Naive thymus-derived CD8-positive, alpha-beta T cell (primary cell): ENCODE data around the gene LITAF. TPM values are rescaled to one million over a fixed set of nuclear protein-coding genes. Genes with fewer than 3 reads are reported as not detected.
"Not testable (repeated sequence)": the region's sequence is repeated elsewhere in the genome, so short reads cannot be mapped to it uniquely, and the experiment has no call there.

Experiments
- ATAC-seq, 2 donors: fragments of 150-1000 bp; cut with Tn5 transposase in 1 of 2; sonication (Bioruptor Pico), chemical (Tn5 transposase) in 1 of 2; 1 replicate in 1 of 2; 2 replicates in 1 of 2; pipeline ENCODE4 v1.10.0; 2021; ENCODE audit warnings: mild to moderate bottlenecking in 2 of 2, moderate library complexity in 2 of 2
- POLR2A ChIA-PET: fragments of 350-600 bp; sonication (Branson Sonifier 250); formaldehyde crosslinking; loops from one replicate; lab custom pipeline; 2021; ENCODE audit warnings: antibody characterized with exemption; lab: Charles Lee
- DNase-seq, 10 donors: peaks; one replicate each; pipeline versions ENCODE4 v3.0.0 to v3.0.0-alpha.2; 2020 to 2022
- H3K27ac Mint-ChIP-seq, 10 donors: one replicate each; pipeline ENCODE4 v1.8.0; 2020 to 2022; ENCODE audit warnings: mild to moderate bottlenecking in 10 of 10, mixed read lengths in 10 of 10, moderate library complexity in 4 of 10, inconsistent platforms in 1 of 10
- H3K27me3 Mint-ChIP-seq, 5 donors: one replicate each; pipeline ENCODE4 v1.8.0; 2021 to 2022; ENCODE audit warnings: mixed read lengths in 5 of 5
- H3K36me3 Mint-ChIP-seq, 3 donors: one replicate each; pipeline ENCODE4 v1.8.0; 2020 to 2022; ENCODE audit warnings: mixed read lengths in 3 of 3, mild to moderate bottlenecking in 2 of 3, inconsistent platforms in 1 of 3
- H3K4me1 Mint-ChIP-seq, 4 donors: one replicate each; pipeline ENCODE4 v1.8.0; 2021 to 2022; ENCODE audit warnings: mixed read lengths in 4 of 4
- H3K4me3 Mint-ChIP-seq, 10 donors: one replicate each; pipeline ENCODE4 v1.8.0; 2020 to 2022; ENCODE audit warnings: mild to moderate bottlenecking in 10 of 10, mixed read lengths in 10 of 10, moderate library complexity in 6 of 10, inconsistent platforms in 1 of 10
- H3K9me3 Mint-ChIP-seq, 9 donors: one replicate each; pipeline ENCODE4 v1.8.0; 2020 to 2022; ENCODE audit warnings: mixed read lengths in 9 of 9, mild to moderate bottlenecking in 3 of 9, inconsistent platforms in 1 of 9, moderate library complexity in 1 of 9
- polyA plus RNA-seq, 3 donors: library from polyadenylated mRNA; unstranded; fragments of 300-500 nt; fragmentation: Illumina TruSeq; gene quantifications; one replicate each; pipeline ENCODE4 v1.2.3, GENCODE V29; 2021
- total RNA-seq, 8 experiments: library from RNA in 2 of 8; stranded (reverse) in 2 of 8; gene quantifications; one replicate each; pipeline ENCODE4 v1.2.3 and lab custom pipeline; 2021 to 2026

LITAF gene
- total and polyA plus RNA-seq, 5 experiments from 2014 or later = 169 to 770 (median 553) TPM

DNA sequence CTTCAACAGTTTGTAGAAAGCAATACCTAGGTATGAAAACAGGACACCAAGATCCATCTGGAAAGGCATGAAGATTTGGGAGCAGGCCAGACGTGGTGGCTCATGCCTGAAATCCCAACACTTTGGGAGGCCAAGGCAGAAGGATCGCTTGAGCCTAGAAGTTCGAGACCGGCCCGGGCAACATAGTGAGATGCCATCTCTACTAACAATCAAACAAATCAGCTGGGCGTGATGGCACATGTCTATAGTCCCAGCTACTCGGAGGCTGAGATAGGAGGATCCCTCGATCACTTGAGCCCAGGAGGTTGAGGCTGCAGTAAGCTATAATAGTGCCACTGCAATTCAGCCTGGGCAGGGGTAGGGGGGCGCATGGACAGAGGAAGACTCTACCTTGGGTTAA, 20.3 kb downstream of the LITAF start:
- no peaks in the 10 kb centered on the region for H3K27me3 Mint-ChIP-seq
- peaks cover 37 to 89% (median 81%) of the 10 kb centered on the region in 4 donors for H3K4me1 Mint-ChIP-seq
- peak overlapping the region in 1 of 10 donors; percentile 47 for H3K4me3 Mint-ChIP-seq
- ATAC-seq (no peak), DNase-seq (no peak)
- no peaks in the 10 kb centered on the region for H3K9me3 Mint-ChIP-seq
- H3K27ac Mint-ChIP-seq = peak overlapping the region; percentile 85 to 98 (median 92)
- peaks cover 5 to 55% (median 20%) of the 10 kb centered on the region in 3 donors for H3K36me3 Mint-ChIP-seq
- POLR2A ChIA-PET = interaction anchor here (0.9 to 1.3 kb wide), 2 partner anchors 11 to 18 kb away, joined by 3 to 5 read pairs; no protein-coding TSS in a partner anchor

DNA sequence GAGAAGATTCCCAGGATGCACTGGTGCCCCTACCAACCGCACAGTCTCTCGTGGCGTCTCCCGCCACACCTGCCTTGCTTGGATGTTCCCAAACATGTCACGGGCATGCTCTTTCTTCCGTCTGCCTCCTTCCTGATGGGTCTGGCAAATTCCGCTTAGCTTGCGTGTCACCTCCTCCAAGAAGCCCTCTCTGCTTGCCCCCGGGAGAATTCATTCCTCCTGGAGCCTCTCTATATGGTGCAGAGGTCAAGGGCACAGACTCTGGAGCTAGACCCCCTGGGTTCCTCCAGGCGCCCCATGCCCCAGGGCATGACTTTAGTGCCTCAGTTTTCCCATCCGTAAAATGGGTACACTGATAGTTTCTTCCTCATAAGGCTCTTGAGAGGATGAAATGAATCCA, 21.1 kb downstream of the LITAF start:
- Mint-ChIP-seq H3K27me3 (no peaks in the 10 kb centered on the region), H3K27ac (peak overlapping the region; percentile 85 to 98 (median 92)), H3K4me3 (peak overlapping the region in 5 of 10 donors; percentile 4 to 71 (median 26)), H3K9me3 (no peaks in the 10 kb centered on the region), H3K36me3 (peaks cover 5 to 54% (median 20%) of the 10 kb centered on the region in 3 donors), H3K4me1 (peaks cover 43 to 88% (median 81%) of the 10 kb centered on the region in 4 donors)
- POLR2A ChIA-PET = interaction anchor here (1.3 kb wide), 1 partner anchor 18 kb away, joined by 5 read pairs; no protein-coding TSS in a partner anchor
- DNase-seq = no peak
- ATAC-seq = no peak

DNA sequence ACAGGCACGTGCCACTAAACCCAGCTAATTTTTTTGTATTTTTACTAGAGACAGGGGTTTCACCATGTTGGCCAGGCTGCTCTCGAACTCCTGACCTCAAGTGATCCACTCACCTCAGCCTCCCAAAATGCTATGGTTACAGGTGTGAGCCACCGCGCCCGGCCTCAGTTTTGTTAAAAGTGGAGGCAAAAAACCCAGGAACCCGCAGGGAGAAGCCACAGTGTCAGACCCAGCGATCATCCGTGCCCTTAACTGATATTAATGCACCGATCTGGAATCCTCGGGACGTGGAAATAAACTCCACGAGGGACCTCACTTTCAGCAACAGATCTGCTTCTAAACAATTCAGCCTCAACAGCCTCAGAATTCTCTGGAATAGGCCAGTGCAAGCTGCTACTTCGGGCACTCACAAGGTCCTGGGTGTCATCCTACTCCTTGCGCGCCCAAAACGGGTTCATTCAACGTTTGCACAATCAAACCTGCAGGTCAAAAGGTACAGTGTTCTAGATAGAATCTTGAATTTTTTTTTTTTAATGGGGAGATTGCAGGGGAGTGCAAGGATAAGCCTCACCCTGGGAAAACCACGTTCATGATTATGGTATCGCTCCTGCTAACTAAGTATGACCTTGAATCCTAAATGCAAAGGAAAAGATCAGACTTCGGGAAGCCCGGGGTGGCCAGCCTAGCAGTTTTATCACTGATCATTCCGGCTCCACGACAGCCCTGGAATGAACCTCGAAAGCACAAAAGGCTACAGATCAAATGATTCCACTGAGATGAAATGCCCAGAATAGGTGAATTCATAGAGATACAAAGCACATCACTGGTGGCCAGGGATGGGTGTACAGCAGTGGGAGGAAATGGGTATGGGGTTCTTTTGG, 22.4 kb downstream of the LITAF start:
- Mint-ChIP-seq H3K9me3 (no peaks in the 10 kb centered on the region), H3K36me3 (peaks cover 5 to 40% (median 18%) of the 10 kb centered on the region in 3 donors), H3K4me3 (peak overlapping the region in 9 of 10 donors; percentile 7 to 80 (median 43)), H3K27ac (peak overlapping the region; percentile 91 to 100 (median 95)), H3K4me1 (peaks cover 37 to 87% (median 78%) of the 10 kb centered on the region in 4 donors), H3K27me3 (no peaks in the 10 kb centered on the region)
- POLR2A ChIA-PET = interaction anchor here (0.9 to 1.6 kb wide), 3 partner anchors 55 to 77 kb away, joined by 3 to 9 read pairs (median 3); no protein-coding TSS in a partner anchor
- ATAC-seq (no peak), DNase-seq (no peak)

DNA sequence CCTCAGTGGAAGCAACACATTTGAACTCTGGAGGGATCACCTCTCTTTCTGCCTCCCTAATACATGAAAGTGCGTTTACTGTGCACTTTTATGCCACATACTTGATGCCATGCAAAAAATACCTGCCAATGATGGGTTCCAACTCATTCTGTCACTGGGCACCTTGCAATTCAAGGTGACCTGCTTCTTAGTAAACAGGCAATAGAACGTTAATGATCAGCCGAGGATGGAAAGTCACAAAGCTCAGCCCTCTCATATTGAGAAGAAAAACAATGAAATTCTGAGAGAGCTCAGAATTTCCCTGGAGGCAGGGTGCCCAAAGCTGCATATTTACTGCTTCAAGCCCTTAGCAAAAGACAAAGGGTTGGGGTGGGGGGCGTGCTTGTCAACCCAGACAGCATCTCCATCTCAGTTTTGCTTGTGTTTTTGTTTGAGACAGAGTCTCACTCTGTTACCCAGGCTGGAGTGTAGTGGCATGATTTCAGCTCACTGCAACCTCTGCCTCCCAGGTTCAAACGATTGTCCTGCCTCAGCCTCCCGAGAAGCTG, 23.2 kb downstream of the LITAF start:
- no peaks in the 10 kb centered on the region for H3K9me3 Mint-ChIP-seq
- DNase-seq (peak in 2 of 10 donors; percentile 21 to 44), ATAC-seq (no peak)
- no peaks in the 10 kb centered on the region for H3K27me3 Mint-ChIP-seq
- POLR2A ChIA-PET = interaction anchor here (0.5 to 1.6 kb wide), 9 partner anchors 8 to 299 kb away, joined by 3 to 9 read pairs (median 3); no protein-coding TSS in a partner anchor
- peaks cover 5 to 36% (median 18%) of the 10 kb centered on the region in 3 donors for H3K36me3 Mint-ChIP-seq
- peaks cover 38 to 88% (median 80%) of the 10 kb centered on the region in 4 donors for H3K4me1 Mint-ChIP-seq
- H3K27ac Mint-ChIP-seq = peak overlapping the region; percentile 91 to 100 (median 95)
- peak overlapping the region in 9 of 10 donors; percentile 56 to 80 (median 71) for H3K4me3 Mint-ChIP-seq

DNA sequence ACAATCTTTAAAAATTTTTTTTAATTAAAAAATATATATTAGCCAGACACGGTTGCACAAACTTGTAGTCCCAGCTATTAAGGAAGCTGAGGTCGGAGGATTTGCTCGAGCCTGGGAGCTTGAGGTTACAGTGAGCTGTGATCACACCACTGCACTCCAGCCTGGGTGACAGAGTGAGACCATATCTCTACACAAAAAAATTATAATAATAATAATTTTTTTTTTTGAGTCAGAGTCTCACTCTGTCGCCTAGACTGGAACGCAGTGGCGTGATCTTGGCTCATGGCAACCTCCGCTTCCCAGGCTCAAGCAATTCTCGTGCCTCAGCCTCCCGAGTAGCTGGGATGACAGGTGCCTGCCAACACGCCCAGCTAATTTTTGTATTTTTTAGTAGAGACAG, 23.8 kb downstream of the LITAF start:
- H3K36me3 Mint-ChIP-seq = peaks cover 5 to 34% (median 18%) of the 10 kb centered on the region in 3 donors
- peak in 1 of 10 donors; percentile 46 for DNase-seq
- peak overlapping the region in 6 of 10 donors; percentile 64 to 82 (median 73) for H3K4me3 Mint-ChIP-seq
- ATAC-seq = no peak
- H3K4me1 Mint-ChIP-seq = peaks cover 40 to 89% (median 80%) of the 10 kb centered on the region in 4 donors
- no peaks in the 10 kb centered on the region for H3K9me3 Mint-ChIP-seq
- no peaks in the 10 kb centered on the region for H3K27me3 Mint-ChIP-seq
- H3K27ac Mint-ChIP-seq = peak overlapping the region; percentile 93 to 100 (median 98)
- POLR2A ChIA-PET = interaction anchor here (0.5 to 1.6 kb wide), 10 partner anchors 8 to 298 kb away, joined by 3 to 9 read pairs (median 3); no protein-coding TSS in a partner anchor

DNA sequence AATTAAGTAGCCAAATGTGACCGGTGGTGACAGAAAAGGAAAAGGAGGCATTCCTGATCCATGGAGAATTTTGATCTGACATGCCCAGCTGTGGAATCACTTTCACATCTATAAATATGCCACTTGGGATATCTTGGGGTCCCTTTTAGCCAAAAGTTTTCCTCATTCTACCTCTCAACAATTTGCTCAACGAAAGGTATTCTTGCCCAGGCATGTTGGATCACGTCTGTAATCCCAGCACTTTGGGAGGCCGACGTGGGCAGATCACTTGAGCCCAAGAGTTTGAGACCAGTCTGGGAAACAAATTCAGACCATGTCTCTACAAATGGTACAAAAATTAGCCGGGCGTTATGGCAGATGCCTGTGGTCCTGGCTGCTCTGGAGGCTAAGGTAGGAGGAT, 24.3 kb downstream of the LITAF start:
- POLR2A ChIA-PET = interaction anchor here (0.6 to 1.4 kb wide), 4 partner anchors 21 to 60 kb away, joined by 3 to 5 read pairs (median 4); no protein-coding TSS in a partner anchor
- peaks cover 42 to 90% (median 81%) of the 10 kb centered on the region in 4 donors for H3K4me1 Mint-ChIP-seq
- H3K36me3 Mint-ChIP-seq = peaks cover 5 to 30% (median 18%) of the 10 kb centered on the region in 3 donors
- peak overlapping the region; percentile 8 to 94 (median 74) for H3K4me3 Mint-ChIP-seq
- no peaks in the 10 kb centered on the region for H3K9me3 Mint-ChIP-seq
- no peak for ATAC-seq
- peak overlapping the region; percentile 95 to 100 (median 100) for H3K27ac Mint-ChIP-seq
- no peaks in the 10 kb centered on the region for H3K27me3 Mint-ChIP-seq
- no peak for DNase-seq

DNA sequence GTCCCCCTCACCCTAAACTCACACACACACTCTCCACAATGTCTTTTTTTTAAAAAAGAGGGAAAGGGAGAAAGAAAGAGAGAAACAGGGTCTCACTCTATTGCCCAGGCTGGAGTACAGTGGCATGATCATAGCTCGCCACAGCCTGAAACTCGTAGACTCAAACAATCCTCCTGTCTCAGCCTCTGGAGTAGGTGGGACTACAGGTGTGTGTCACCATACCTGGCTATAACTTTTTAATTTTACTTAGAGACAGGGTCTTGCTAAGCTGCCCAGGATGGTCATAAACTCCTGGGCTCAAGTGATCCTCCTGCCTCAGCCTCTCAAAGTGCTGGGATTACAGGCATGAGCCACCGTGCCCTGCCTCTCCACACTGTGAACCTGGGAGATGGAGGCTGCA, 24.9 kb downstream of the LITAF start:
- peaks cover 5 to 29% (median 18%) of the 10 kb centered on the region in 3 donors for H3K36me3 Mint-ChIP-seq
- ATAC-seq (no peak), DNase-seq (no peak)
- no peaks in the 10 kb centered on the region for H3K9me3 Mint-ChIP-seq
- H3K4me3 Mint-ChIP-seq = peak overlapping the region; percentile 78 to 94 (median 83)
- H3K27me3 Mint-ChIP-seq = no peaks in the 10 kb centered on the region
- peak overlapping the region; percentile 95 to 100 (median 100) for H3K27ac Mint-ChIP-seq
- peaks cover 41 to 90% (median 81%) of the 10 kb centered on the region in 4 donors for H3K4me1 Mint-ChIP-seq
- POLR2A ChIA-PET = interaction anchor here (0.6 to 2.9 kb wide), 7 partner anchors 14 to 64 kb away, joined by 3 to 21 read pairs (median 5); no protein-coding TSS in a partner anchor

DNA sequence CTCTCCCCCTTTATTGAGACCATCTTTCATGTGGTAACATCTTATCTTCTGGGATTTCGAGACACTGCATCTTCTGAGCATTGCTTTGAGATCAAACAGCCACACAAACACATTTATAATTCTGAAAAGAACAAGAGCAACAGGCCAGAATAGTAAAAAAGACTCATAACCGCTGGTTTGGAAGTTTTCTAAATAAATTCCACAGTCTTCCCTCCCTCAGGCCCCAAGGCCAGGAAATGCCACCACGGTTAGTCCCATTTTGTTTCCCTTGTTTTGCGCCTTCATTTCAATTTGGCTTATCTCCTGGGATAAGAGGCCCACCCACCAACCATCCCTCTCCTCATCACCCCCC, 25.3 kb downstream of the LITAF start:
- DNase-seq = no peak
- Mint-ChIP-seq H3K27ac (peak overlapping the region; percentile 95 to 100 (median 100)), H3K4me1 (peaks cover 41 to 90% (median 81%) of the 10 kb centered on the region in 4 donors), H3K27me3 (no peaks in the 10 kb centered on the region), H3K36me3 (peaks cover 4 to 29% (median 18%) of the 10 kb centered on the region in 3 donors), H3K9me3 (no peaks in the 10 kb centered on the region), H3K4me3 (peak overlapping the region; percentile 78 to 94 (median 83))
- POLR2A ChIA-PET = interaction anchor here (0.6 to 2.9 kb wide), 8 partner anchors 13 to 64 kb away, joined by 3 to 21 read pairs (median 4); no protein-coding TSS in a partner anchor
- ATAC-seq = peak; percentile 6 to 22

DNA sequence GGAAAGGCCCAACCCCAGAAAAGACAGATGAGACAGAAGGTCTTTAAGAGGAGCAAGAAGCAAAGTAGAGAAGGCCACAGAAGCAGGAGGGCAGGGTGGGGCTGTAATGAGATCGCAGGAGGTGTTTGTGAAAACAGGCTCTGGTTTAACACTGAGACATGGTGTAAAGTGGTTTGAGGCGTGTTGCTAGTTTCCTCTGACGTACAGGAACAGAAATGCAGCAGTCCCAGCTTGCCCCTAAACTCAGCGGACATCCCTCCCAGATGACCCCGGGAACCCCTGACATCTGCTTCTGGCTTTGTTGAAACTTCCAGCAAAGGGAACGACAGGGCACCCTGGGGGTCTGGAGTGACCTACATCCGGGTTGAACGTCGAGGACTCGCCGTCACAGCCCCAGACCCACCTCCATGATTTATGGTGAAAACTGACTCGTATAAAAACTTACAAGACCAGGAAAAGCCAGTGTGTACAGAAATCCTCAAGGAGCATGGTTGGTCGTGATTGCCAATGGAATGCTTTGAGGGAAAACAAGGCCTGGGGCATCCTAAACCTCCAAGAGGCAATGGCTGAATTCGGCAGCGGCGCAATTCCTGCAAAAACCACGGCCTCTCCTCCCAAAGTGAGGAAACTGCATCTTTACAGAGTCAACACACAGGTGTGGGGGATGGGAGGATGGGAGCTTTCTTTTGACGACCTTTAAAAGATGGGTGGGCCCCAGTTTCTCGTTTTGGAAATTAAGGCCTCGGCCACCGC, 25.8 kb downstream of the LITAF start:
- peak; percentile 41 to 92 (median 85) for DNase-seq
- ATAC-seq = peak; percentile 88 to 90
- Mint-ChIP-seq H3K9me3 (peaks cover 0 to 2% (median 0%) of the 10 kb centered on the region in 9 donors), H3K36me3 (peaks cover 0 to 29% (median 19%) of the 10 kb centered on the region in 3 donors), H3K4me1 (peaks cover 41 to 90% (median 81%) of the 10 kb centered on the region in 4 donors), H3K27ac (peak overlapping the region; percentile 95 to 100 (median 100)), H3K27me3 (no peaks in the 10 kb centered on the region), H3K4me3 (peak overlapping the region; percentile 78 to 94 (median 83))
- POLR2A ChIA-PET = interaction anchor here (0.6 to 2.9 kb wide), 17 partner anchors 11 to 99 kb away, joined by 3 to 21 read pairs (median 4); partner anchors contain the start of gene LITAF

DNA sequence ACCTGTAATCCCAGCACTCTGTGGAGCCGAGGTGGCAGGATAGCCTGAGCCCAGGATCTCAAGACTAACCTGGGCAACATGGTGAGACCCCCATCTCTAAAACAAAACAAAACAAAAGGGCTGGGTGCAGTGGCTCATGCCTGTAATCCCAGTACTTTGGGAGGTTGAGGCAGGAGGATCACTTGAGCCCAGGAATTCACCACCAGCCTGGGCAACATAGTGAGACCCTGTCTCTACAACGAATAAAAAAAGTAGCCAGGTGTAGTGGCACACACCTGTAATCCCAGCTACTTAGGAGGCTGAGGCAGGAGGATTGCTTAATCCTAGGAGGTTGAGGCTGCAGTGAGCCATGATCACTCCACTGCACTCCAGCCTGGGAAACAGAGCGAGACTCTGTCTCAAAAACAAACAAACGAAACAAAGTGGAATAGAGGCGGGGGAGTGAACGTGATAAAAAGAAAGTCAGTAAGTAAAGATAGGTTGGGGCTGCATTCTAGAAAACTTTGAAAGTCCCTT, 28.4 kb downstream of the LITAF start:
- DNase-seq, ATAC-seq, H3K9me3 Mint-ChIP-seq, H3K27me3 Mint-ChIP-seq: not testable (repeated sequence)
- H3K36me3 Mint-ChIP-seq = peaks cover 0 to 44% (median 30%) of the 10 kb centered on the region in 3 donors
- H3K4me3 Mint-ChIP-seq = peak overlapping the region in 9 of 10 donors; percentile 35 to 80 (median 70)
- peaks cover 35 to 87% (median 70%) of the 10 kb centered on the region in 4 donors for H3K4me1 Mint-ChIP-seq
- POLR2A ChIA-PET = interaction anchor here (0.8 to 1.6 kb wide), 4 partner anchors 23 to 84 kb away, joined by 3 to 9 read pairs (median 4); partner anchors contain the start of gene LITAF
- peak overlapping the region; percentile 88 to 100 (median 98) for H3K27ac Mint-ChIP-seq

DNA sequence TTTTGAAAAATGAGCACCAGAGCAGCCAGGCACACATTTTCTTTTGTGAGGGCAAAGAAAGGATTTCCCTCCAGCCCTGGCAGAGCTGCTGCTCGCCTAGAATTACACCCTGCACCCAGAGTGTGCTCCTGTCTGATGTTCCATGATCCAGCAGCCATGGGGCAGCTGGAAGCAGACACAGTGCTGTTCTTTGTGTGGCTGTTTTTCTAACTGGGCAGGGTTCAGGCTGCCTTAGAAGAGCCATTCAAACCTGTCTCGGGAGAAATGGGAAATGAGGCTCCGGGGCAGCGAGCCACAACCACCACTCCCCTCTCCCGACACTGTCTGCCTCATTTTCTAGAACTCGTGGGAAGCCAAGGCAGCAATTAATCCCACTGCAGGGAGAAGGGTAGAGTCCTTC, 28.9 kb downstream of the LITAF start:
- peak overlapping the region in 8 of 10 donors; percentile 26 to 80 (median 64) for H3K4me3 Mint-ChIP-seq
- H3K4me1 Mint-ChIP-seq = peaks cover 33 to 85% (median 66%) of the 10 kb centered on the region in 4 donors
- H3K27me3 Mint-ChIP-seq = no peaks in the 10 kb centered on the region
- peak overlapping the region; percentile 88 to 100 (median 98) for H3K27ac Mint-ChIP-seq
- peaks cover 0 to 50% (median 30%) of the 10 kb centered on the region in 3 donors for H3K36me3 Mint-ChIP-seq
- H3K9me3 Mint-ChIP-seq = peaks cover 0 to 2% (median 0%) of the 10 kb centered on the region in 9 donors
- DNase-seq = no peak
- POLR2A ChIA-PET = interaction anchor here (0.7 to 1.7 kb wide), 3 partner anchors 12 to 64 kb away, joined by 3 to 8 read pairs (median 3); no protein-coding TSS in a partner anchor
- no peak for ATAC-seq
